NCI-H2171 (cell line): Measurements from ENCODE around the gene CELF2.

ENCODE experiments used
- DNase-seq: peaks from one replicate; lab custom pipeline; 2025; lab: John Stamatoyannopoulos, UW

Gene CELF2

DNA sequence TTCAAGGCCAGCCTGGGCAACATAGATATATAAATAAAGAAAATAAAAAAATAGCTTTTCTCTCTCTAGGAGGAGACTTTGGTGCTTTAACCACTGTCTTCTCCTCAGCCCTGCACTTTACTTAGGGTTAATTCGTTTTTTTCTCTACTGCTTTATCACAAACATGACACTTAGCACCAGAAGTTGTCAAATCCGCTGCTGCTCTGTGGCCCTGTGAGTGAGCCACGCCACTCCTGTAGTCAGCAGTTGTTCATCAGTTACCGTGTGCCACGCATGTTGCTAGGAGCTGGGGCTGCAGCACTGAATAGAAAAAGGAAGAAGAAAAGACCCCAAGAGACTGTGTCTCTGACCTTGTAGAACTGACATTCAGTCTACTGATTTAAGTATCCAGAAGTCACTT is 232.6 kb downstream of the CELF2 start:
- DNase-seq = no peak

DNA sequence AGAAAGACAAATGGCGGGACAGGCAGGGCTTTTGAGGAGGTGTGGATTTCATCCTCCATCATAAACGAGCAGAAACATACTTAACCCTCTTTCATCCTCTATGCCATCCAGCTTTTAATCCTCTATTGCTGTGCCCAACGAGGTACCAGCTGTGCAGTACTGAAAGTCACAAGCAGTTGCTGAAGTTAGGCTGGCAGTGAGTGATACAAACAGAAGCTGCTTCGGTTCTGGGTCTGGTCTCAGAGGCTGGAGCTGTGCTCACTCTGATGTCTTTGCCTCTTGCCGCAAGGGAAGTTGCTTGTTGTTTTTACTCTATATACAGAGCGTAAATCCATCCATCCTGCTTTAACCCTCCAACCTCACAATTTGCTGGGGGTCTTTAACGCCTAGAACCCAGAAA is 235.2 kb downstream of the CELF2 start:
- DNase-seq = no peak

DNA sequence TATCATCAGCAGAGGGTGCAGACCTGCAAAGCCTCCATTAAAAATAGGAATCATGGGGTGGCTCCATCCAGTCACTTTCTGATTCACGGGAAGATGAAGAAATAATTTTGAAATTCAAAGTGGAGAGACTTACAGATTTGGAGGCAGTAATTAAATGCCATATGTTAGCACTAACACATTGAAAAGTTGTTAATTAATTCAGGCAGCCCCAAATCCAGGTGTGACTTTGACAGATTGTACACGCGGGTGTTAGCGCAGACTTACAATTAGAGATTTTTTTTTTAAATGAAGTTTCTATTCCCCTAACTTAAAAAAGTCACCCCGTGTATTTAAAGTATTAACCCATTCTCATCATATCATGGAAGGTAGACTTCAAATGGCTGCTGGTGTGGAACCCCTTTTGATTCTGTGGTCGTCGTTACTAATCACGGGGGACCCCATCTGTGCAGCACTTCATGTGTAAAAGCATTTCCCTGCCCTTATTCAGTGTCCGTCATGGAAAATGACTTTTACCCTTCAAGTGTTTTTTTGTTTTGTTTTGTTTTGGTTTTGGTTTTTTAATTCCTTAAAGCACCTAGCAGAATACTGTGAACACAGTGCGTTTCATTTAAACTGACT is 235.8 kb downstream of the CELF2 start:
- no peak for DNase-seq

DNA sequence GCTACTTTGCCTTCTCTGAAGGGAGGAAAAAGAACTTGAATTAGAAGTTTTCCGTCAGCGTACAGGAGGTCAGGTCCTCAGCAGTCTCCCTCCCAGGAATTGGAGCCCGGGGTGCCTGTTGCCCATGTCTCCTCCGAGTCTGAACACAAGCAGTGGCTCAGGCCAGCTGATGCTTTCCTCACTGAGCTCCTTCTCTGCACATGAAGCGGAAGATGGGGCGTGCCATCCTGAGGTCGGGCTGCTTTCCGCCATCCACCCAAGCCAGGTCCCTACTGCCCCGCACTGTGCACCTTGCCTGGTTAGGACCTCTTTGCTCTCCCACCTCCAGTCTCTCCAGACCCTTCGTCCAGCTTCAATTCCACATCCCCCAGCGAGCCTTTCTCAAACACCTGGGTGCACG is 237.5 kb downstream of the CELF2 start:
- DNase-seq = no peak

DNA sequence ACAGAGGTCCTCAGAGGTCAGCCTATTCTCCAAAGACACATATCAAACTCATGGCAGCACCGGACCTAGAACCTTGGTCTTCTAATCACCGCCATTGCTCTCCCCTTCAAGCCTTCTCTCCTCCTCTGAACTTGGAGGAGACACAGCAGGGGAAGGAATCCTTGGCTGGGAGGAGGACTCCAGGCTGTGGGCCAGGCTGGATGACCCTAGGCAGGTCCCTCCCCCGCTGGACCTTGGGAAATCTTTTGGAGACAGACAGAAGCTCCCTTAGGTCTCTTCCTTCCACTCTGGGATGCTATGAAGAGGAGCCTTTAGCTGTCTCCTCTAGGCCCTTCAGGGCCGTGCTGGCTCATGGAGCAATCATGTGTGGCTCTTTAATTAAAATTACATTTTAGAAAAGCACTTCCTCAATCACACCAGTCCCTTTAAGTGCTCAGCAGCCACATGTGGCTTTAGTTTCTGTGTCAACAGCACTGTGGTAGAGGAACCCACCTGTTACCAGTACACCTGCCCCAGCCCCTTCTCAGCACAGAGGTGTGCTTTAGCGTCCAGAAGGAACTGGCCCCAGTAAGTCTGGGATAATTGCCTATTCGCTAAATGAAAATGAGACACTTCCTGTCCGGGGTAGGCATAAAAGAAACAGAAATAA is 238.2 kb downstream of the CELF2 start:
- DNase-seq = no peak

DNA sequence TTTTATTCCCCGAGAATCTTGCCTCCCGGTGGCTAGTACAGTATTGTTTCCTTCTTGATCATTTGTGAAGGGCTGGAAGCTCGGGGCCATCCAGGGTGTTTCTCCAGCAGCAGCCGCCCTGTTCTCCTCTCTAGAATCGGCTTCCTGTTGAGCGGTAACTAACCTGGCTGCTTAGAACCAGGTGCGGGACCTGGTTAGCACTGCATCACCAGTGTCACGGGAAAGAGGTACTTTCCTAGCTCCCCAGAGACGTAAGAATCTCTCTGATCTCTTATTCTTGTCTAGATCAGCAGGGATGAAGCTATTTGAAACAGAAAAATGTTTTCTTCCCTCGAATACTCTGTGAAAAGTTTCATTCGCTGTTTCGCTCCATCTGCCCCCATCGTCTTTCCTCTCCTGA is 239.2 kb downstream of the CELF2 start:
- no peak for DNase-seq

DNA sequence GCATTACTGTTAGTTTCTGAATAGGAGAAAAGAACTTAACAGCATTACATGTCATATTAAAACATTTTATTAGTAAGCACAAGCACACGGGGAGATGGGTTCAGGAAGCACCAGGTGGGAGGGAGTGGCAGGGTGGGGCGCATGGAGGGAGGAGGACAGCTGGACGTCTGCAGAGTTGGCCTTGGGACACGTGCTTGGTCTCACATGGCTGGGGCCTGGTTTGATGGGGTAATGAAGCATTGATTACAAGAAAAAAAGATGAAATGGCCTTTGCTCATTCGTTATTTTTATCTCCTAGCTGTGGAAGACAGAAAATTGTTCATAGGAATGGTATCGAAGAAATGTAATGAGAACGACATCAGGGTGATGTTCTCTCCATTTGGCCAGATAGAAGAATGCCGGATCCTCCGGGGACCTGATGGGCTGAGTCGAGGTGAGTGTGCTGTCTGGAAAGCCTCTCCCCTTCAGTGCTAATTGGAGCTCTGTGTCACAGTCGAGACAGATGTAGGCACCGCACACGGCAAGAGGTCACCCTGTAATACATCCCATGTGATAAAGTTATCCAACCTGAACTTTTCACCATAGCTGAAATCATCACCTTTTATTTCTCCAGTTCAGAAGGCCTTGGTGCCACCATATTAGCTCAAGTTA is 239.9 kb downstream of the CELF2 start:
- DNase-seq = no peak

DNA sequence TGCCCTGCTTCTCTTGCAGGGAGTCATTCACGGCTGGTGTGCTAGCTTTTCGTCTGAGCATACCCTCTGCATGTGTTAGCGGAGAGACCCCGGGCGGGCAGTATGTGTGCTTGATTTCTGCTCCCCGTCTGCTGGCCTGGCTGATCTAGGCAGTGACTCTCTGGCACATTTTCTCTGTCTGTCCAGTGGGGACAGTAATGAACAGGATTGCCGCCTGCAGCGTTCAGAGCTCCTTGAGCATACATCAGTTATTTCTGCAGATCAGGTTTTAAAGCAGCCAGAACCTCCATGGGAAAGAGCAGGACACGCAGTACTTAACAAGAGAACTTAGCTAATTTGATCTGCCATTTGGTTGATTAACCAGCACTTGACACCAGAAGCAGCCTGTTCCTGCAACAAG is 242.5 kb downstream of the CELF2 start:
- no peak for DNase-seq

DNA sequence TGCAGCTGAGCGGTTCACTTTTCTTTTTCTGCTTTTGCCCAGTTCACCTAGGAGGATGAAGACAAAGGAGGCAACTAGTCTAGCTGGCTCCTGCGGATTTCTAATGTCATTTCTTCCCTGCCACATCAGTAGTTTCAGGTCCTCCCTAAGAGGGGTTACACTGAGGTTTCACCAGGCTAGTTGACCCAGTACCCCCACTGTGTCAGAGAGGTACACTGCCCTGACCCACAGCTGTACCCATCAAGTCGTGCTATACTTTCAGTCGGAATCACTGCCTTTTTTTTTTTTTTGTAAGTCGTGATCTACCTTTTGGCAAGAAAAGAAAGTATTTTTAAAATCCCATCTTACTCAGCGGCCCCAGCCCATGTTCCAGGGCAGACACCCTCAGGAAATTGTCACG is 243.5 kb downstream of the CELF2 start:
- DNase-seq = no peak

DNA sequence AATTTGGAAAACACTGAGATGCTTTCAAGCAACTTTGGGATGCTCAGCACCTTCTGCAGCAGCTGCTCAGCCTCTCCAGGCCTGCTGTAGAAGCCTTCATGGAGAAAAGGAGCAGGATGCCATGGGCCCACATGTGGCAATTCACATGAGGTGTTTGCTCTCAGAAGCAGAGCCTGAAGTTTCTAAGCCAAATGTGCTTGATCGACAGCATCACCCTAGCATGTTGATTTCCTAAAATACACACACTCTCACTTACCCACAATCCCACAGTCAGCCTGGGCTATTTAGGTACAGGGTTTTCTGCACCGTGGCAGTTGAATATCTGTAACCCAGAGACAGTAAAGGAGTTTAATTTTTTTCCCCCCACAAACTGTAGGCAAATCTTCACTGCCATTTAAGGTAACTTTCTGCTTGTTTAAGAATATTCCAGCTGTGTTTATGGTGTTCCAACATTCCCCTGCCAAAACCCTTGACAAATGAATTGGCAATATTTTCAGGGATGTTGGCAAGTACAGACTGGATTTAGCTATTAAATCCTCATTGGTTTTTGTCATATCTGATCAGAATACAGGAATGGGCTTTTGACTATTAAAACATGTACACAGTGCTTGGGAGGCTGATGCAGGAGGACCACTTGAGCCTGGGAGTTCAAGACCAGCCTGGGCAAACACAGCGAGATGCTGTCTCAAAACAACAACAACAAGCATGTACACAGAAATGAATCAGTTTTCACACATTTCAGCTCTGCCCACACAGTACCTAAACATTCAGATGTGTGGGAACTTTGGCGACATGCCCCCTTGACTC is 244.2 kb downstream of the CELF2 start:
- DNase-seq = no peak

DNA sequence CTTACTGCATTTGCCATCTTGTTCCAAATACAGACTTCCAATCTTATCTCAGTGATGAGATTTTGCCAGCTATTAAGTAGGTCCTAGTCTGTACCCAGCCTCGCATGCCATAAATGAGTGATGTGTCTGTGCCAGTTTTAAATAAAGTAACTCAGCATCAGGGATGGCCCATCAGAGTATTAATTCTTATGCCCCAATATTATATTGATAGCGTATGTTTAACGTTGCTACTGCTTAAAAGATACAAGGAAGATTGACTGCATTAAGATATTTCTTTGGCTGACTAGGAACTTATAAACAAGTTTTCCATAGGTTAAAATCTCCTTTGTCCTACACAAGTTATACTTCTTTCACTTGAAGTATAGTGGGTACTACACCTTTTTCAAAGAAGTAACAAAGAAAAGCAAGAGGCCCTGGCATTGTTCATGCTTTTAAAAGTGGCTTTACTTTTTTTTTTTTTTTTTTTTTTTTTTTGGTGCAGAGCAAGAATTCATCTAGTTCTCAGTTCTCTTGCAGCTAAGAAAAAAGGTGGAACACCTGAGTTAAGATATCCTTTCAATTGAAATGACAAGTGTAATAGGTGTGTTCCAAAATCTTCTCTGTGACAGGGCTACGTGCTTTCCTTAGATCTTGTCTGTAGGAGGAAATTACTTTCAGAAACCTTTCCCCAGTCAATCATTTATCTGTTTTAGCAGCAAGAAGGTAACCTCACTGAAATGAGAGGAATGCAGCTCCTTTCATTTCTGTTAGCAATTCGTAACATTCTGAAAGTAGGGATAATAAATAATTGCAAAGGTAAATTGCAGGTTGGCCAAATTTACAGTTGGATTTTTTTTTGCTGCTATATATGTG is 245.0 kb downstream of the CELF2 start:
- DNase-seq = no peak

DNA sequence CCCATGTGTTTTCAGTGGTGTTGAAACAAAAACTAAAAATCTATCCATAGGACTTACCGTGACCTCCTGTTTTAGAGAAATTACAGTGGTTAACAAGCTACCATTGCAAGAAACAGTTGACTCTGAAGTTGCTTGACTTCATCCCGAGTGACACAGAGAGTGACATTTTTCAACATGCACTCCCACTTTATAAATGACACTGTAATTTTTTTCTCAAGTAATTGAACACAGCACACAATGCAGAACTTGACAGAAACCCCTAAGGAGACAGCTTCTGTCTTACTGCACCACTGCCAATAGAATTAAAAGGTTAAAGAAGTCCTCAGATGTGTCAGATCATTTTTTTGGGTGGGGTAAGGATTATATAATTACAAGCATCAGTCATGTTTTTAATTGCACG is 246.1 kb downstream of the CELF2 start:
- no peak for DNase-seq

DNA sequence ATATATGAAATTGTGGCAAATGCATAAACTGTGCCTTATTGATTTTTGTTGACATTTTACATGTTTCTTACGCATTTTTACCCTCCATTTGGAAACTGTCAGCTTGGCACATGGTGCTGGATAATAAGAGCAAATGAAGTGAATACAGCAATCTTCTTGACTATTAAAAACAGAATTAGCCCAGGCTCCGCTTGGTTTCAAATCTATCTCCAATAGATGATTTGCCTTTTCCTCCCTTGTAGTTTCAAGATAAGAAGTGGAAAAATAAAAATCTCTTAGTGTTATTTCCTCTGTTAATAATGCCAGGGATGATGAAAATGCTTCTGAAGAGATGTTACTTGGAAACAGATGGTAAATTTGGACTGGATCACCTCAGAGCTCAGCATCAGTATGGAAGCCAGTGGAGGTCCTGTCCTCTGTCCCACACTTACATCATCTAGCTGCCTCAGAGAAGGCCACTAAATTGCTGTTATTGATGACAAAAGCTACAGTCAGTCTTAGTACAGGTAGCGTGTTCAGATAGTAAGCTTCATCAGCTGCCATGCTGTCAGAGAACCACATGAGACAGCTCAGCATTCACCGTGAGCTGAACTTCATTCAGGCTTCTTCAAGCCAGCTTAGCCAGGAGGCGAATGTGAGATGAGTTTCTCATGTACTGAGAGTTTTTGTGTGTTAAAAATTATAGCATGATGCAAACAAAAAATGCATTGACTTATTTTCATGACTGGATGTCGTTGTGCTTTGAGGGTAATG is 246.8 kb downstream of the CELF2 start:
- DNase-seq = no peak

DNA sequence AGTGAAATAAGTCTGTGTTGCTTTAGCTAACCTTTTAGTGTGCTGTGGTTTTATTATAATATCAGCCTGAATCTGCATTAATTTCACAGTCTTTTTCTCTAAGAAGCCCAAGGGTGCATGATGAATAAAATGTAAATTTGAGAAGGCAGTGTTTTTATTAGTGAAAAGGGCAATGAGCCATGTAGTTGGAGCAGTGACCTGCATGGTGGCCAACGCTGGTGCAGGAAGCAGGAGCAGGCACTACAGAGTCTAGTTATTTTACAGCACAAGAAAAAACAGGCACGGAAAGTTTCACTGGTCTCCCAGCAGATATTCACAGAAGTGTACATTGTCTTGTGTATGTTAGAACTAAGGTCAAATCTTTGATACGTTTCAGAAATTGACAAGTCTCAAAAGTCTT is 247.8 kb downstream of the CELF2 start:
- DNase-seq = no peak

DNA sequence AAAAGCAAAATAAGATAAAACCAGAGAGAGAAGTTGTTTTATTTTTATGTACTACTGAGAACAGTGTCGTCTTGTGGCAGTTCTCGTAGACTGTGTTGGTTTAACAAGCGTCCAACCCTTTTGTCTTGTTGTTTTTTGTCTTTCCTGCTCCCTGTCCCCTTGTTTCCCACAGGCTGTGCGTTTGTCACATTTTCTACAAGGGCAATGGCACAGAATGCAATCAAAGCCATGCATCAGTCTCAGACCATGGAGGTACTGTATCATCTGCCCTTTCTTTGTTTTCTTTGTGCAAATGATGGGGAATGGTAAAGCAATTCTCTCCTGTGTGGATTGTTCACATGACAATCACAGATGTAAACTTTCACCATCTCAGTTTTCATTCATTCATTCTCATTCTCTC is 248.8 kb downstream of the CELF2 start:
- DNase-seq = no peak

DNA sequence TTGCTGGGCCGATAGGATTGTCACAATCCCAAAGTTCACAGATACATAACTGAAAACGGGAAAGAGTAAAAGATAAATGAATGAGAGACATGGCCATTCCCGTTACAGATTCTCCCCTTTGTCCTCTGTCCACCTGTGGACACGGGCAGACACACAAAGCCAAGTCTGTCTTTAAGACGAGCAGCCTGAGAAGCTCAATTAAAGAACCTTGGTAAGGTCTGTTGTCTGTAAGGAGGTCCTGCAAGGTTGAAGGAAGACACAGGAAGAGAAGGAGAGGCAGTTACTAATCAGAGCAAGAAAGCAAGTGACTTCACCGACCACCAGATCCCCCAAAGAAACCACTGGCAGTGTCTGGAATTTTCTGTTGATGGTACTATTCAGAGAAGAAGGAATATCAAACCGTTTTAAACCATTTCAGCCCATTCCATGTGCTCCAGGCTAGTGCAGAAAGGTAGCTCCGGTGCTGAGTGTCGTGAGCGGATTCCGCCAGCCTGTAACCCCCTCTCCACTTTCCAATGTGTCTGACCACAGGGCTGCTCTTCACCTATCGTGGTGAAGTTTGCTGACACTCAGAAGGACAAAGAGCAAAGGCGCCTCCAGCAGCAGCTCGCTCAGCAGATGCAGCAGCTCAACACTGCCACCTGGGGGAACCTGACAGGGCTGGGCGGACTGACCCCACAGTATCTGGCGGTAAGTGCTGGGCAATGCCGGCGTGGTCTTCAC is 252.6 kb downstream of the CELF2 start:
- no peak for DNase-seq

DNA sequence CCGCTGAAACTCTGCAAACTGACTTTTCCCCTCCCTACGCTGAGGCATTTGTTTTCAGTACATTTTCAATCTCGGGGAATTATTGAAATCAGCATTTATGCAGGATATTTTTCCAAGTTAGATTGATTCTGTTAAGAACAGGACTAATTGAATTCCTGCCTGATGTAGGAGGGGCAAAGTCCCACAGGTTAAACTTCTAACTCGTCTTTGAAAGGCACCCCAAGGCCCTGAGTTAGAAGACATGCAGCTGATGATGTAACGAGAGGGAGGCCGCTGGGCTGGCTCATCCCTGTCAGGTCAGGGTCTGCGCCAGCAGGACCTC is 253.1 kb downstream of the CELF2 start:
- no peak for DNase-seq

DNA sequence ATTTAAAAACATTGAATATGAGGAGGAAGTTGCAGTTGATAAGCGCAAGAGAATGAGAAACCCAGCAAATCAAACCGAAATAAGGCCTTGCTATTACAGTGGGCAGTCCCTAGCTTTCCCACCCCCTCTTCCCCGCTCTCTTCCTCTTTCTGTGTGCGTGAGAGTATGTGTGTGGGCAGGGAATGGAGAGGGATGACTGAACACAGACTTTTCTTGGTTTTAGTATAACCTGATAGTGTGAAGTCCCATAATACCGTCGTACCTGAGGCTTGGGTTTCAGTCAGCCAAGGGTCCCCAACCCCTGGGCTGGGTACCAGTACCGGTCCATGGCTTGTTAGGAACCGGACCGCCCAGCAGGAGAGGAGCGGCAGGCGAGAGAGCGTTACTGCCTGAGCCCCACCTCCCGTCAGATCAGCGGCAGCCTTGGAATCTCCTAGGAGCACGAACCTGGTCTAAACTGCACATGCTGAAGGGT is 255.3 kb downstream of the CELF2 start:
- no peak for DNase-seq

DNA sequence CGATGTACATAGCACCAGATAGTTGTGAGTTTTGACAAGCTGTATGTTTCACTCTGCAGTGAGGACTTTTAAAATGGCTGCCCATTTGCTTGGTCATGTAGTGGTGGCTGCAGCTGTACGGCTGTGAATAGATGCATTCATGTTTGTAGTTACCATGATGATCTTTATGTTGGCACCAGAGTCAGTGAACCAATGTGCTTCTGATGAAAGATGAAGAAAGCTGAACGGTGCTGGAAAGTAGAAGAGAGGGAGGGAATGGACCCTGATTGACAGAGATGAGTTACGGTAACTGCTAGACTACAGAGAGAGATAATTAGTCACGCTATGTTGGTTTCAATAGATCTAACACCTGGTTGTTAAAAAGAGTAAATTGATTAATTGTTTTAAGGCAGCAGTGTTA is 256.8 kb downstream of the CELF2 start:
- no peak for DNase-seq

DNA sequence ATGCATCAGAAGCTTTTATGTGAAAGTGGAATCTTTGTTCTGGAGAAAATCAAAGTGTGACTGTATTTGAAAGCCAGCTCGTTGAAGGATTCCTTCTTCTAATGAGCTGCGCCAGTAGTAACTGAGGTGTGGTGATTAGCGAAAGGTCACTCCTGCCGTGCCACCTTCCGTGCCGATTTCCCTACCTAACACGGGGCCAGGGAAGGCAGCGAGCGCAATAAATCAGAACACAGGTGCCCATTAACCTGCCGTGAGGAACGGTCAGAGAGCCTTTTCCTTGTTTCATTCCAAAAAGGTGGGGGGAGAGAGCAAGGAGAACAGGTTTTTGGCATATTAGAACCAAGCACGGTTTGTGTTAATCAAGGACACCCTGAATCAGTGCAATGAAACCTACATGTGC is 258.0 kb downstream of the CELF2 start:
- no peak for DNase-seq
